Neuron (in vitro differentiated cells): Measurements from ENCODE around the gene LSM7.

Experiments used
- H2AFZ ChIP-seq: one replicate; pipeline ENCODE4 v1.6.1; 2013; ENCODE audit warnings: low read depth, mild to moderate bottlenecking, inconsistent platforms, low read length, moderate library complexity
- H3K27me3 ChIP-seq: one replicate; pipeline ENCODE4 v1.6.1; 2013; ENCODE audit warnings: low read length; ENCODE audit not compliant: insufficient read depth
- H3K36me3 ChIP-seq: one replicate; pipeline ENCODE4 v1.6.1; 2013; ENCODE audit warnings: low read length; ENCODE audit not compliant: insufficient read depth
- H3K4me1 ChIP-seq: one replicate; pipeline ENCODE4 v1.6.1; 2013; ENCODE audit warnings: low read length; ENCODE audit not compliant: insufficient read depth
- H3K4me3 ChIP-seq: 2 replicates; pipeline ENCODE4 v1.5.1; 2013; ENCODE audit warnings: mild to moderate bottlenecking, low read length, moderate library complexity
- H3K9me3 ChIP-seq: one replicate; pipeline ENCODE4 v1.6.1; 2013; ENCODE audit warnings: low read length

Gene LSM7

DNA sequence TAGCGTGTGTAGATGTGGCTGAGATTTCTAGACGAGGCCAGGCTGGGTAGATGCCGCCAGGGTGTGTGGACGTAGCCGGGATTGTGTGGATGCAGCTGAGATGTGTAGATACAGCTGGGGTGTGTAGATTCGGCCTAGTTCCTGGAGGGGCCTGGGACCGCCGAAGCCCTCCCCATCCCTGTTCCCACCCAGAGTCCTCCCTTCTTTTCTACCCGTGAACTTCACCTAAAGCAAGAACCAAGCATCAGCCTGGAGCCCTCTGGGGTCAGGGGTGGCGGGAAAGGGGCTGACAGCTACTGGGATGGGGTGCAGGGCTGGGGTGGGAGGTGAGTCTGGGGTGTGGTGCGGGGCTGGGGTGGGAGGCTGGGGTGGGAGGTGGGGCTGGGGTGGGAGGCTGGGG lies 32.4 kb upstream of the LSM7 start:
- Histone ChIP-seq H3K36me3 (no peaks in the 10 kb centered on the region), H3K27me3 (peaks cover 7% of the 10 kb centered on the region), H3K4me3 (no peak overlapping the region), H3K9me3 (no peaks in the 10 kb centered on the region), H3K4me1 (no peaks in the 10 kb centered on the region), H2AFZ (no peak overlapping the region)

DNA sequence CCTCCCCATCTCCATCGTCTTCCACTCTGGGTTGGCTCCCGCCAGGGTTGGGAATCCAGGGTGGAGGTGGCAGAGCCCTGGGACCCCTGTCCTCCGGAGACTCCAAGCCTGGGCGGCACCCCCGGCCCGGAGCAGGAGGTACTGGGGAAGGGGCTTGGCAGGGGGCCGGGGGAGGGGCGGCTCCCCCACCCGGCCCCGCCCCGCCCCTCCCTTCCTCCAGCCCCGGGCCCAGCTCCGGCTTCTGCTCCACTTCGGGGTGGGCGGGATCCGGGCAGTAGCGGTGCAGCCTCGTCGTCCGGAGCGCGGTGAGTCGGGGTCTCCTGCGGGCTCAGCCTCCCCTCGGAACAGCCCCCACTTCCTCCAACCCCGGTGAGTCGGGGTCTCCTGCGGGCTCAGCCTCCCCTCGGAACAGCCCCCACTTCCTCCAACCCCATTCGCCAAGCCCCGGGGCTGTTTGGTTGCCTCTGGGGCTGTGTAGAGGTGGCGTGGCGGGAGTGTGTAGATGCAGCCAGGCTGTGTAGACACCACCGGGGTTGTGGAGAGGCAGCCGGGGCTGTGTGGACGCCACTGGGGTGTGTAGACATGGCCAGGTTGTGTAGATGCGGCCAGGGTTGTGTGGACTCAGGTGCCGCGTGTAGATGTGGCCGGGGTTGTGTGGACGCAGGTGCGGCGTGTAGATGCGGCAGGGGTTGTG lies 31.8 kb upstream of the LSM7 start, which contains the start of gene TMPRSS9:
TMPRSS9 (plus strand) TSS at position 274 of the 694 bp plus-strand sequence. CDS start 29,521 bp downstream, outside the sequence.
- Histone ChIP-seq H3K36me3 (no peaks in the 10 kb centered on the region), H3K27me3 (peaks cover 7% of the 10 kb centered on the region), H3K9me3 (no peaks in the 10 kb centered on the region), H2AFZ (no peak within 1 kb of the TSS), H3K4me1 (no peaks in the 10 kb centered on the region), H3K4me3 (no peak within 1 kb of the TSS)

- H2AFZ ChIP-seq = no peak overlapping the region
- no peaks in the 10 kb centered on the region for H3K4me1 ChIP-seq
- no peaks in the 10 kb centered on the region for H3K9me3 ChIP-seq
- H3K27me3 ChIP-seq = peaks cover 7% of the 10 kb centered on the region
- peaks cover 6% of the 10 kb centered on the region for H3K36me3 ChIP-seq
- no peak overlapping the region for H3K4me3 ChIP-seq
Measured at GRCh38 chr19:2358548-2359173, 30.3 kb upstream of the LSM7 start.

GRCh38 chr19:2357279-2358206 lies 29.2 kb upstream of the LSM7 start:
- H3K36me3 ChIP-seq = peaks cover 10% of the 10 kb centered on the region
- H3K9me3 ChIP-seq = no peaks in the 10 kb centered on the region
- no peaks in the 10 kb centered on the region for H3K4me1 ChIP-seq
- no peak overlapping the region for H2AFZ ChIP-seq
- H3K27me3 ChIP-seq = peaks cover 7% of the 10 kb centered on the region
- H3K4me3 ChIP-seq = no peak overlapping the region

DNA sequence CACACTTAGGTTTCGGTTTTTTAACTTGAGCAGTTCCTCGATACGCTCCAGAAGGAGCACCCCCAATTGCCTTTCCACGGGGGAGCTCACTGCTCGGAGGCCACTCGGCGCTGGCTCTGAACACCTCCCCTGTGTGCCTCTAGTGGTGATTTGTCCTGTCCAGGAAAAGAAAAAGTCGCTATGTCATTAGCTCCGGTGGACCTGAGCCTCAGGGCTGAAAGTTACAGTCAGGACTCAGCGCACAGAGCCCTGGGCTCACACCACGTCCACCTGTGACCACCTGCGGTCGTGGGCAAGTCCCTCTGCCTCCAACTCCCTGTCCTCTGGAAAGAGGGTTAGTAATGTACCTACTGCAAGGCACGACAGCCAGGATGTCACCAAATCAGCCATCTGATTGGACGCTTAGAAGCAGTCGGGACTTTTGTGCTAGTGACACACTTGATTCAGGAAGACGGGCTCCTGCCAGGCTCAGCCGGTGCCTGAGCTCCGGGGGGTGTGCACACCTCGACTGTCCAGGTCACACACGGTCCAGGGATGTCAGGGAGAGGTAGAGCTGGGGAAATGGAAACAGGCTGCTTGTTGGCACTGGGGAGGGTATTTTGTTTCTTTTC lies 27.8 kb upstream of the LSM7 start:
- Histone ChIP-seq H3K4me1 (no peaks in the 10 kb centered on the region), H3K4me3 (no peak overlapping the region), H2AFZ (no peak overlapping the region), H3K27me3 (peaks cover 7% of the 10 kb centered on the region), H3K36me3 (peaks cover 10% of the 10 kb centered on the region), H3K9me3 (no peaks in the 10 kb centered on the region)

DNA sequence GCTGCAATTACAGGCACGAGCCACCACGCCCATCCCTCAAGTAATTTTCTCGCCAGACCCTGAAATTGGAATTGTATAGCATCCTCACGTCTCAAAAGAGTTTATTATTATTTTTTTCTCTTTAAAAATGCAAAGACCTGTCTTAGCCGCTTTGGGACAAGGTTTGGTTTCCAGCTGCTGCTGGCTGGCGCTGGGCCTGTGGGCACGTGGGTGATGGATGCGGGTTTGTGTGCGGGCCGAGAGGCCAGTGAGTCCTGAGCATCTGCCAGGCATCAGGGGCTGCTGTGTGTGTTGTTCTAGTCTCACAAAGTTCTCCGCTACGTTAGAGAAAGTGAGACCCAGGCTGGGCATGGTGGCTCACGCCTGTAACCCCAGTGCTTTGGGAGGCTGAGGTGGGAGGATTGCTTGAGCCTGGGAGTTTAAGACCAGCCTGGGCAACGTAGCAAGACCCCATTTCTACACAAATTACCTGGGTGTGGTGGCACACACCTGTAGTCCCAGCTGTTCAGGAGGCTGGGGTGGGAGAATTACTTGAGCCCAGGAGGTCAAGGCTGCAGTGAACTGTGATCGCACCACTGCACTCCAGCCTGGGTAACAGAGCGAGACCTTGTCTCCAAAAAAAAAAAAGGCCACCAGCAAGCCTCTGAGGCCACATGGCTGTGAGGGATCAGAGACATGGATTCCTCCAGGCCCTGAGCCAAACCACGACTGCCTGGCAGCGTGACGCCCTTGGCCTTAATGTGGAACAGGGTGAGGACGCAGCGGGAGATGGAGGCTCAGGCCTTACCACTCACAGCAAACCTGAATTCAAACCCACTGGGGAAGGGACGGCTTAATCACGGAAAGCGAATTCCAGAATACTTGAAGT lies 27.0 kb upstream of the LSM7 start:
- Histone ChIP-seq H3K4me1 (no peaks in the 10 kb centered on the region), H2AFZ (no peak overlapping the region), H3K4me3 (no peak overlapping the region), H3K36me3 (peaks cover 10% of the 10 kb centered on the region), H3K27me3 (peaks cover 3% of the 10 kb centered on the region), H3K9me3 (no peaks in the 10 kb centered on the region)

DNA sequence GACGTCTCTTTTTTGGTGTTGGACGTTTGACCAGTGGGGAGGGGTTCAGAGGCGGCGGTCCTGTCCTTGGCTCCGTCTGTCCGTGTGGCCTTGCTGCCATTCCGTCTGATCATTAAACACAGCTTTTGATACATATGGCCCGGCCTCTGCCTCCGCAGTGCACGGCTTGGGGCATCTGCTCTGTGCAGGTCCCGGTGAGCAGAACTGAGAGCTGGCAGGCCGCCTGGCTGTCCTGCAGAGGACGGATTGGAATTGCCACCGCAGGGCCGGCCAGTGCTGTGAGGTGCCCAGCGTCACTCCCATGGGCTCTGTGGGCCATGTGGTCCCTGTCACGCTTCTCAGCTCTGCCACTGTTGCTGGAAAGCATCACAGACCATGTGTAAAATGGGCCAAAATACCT lies 26.3 kb upstream of the LSM7 start:
- Histone ChIP-seq H3K4me1 (no peaks in the 10 kb centered on the region), H3K36me3 (peaks cover 15% of the 10 kb centered on the region), H3K9me3 (no peaks in the 10 kb centered on the region), H3K4me3 (no peak overlapping the region), H2AFZ (no peak overlapping the region), H3K27me3 (no peaks in the 10 kb centered on the region)

- Histone ChIP-seq H3K27me3 (no peaks in the 10 kb centered on the region), H3K4me3 (no peak overlapping the region), H2AFZ (no peak overlapping the region), H3K9me3 (no peaks in the 10 kb centered on the region), H3K4me1 (no peaks in the 10 kb centered on the region), H3K36me3 (peaks cover 17% of the 10 kb centered on the region)
Measured at GRCh38 chr19:2353887-2354592, 25.7 kb upstream of the LSM7 start.

DNA sequence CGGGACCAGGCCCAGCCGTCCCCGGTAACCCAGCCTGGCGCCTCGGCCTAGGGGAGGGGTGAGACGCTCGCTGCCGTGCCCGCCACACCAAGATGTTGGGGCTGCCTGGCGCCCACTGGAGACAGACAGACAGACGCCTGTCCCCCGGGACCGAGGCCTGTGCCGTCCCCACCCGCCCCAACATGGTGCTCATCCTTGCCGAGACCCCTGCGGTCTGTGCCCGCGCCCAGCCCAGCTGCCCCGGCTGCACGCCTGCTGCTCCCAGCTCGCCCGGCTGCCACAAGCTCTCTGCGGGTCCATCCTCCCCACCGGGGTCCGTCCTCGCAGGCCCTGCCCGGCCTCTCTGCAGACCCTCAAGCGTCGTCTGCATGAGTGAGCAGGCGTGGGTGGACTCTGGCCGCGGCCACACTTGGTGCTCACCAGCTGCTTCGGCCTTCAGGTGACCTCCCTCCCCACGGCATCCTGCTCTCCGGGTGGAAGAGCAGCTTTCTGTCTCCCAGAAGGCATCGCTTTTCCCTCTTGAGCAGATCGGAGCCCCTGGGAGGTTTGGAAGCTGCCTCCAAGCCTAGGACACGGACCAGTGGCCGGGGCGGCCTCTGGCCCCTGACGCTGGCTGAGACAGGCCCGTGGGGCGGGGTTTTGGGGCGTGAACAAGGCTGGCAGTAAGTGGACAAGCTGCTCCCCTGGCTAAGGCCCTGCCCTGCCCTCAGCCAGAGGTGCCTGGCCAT lies 24.9 kb upstream of the LSM7 start:
- Histone ChIP-seq H3K4me3 (no peak overlapping the region), H3K27me3 (no peaks in the 10 kb centered on the region), H3K4me1 (no peaks in the 10 kb centered on the region), H3K9me3 (no peaks in the 10 kb centered on the region), H2AFZ (no peak overlapping the region), H3K36me3 (peaks cover 21% of the 10 kb centered on the region)

DNA sequence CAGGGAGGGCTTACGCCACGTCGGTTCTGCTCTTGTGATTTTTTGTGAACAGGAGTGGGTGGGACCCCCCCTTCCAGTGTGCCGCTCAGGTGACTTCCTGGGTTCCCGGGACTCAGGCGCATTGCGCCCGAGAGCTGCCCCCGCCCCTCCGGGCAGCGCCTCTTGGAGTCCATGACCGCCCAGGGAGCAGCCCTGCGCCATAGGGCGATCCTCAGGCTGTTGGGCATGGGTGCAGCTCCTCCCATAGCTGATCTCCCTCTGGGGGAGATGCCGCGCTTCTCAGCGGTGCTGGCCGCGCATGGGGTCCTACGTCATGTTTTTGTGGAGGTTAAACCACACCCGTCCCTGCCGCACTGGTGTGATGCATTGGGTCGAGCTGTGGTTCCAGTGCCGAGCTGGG lies 23.7 kb upstream of the LSM7 start:
- H3K9me3 ChIP-seq = no peaks in the 10 kb centered on the region

DNA sequence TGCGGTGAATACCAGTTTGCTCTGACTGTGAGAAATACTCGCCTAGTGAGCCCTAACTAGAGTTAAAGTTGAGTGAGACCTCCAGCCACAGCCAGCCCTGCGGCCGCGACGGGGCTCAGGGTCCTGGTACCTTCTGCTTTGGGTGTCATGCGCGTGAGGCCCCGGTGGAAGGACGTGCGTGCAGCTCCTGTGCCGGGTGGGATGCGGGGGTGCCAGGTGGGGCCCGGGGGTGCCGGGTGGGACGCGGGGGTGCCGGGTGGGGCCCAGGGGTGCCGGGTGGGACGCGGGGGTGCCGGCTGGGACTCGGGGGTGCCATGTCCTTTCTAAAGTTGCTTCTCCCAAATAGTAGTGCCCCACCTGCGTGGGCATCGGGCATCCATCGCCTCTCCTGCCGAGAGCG lies 23.2 kb upstream of the LSM7 start:
- H3K9me3 ChIP-seq = no peaks in the 10 kb centered on the region
- H3K4me1 ChIP-seq = no peaks in the 10 kb centered on the region
- no peak overlapping the region for H3K4me3 ChIP-seq
- no peak overlapping the region for H2AFZ ChIP-seq
- no peaks in the 10 kb centered on the region for H3K27me3 ChIP-seq
- peaks cover 25% of the 10 kb centered on the region for H3K36me3 ChIP-seq

More for the DNA sequence above, 23.7 kb upstream of the LSM7 start:
- H3K36me3 ChIP-seq = peaks cover 21% of the 10 kb centered on the region
- H3K4me1 ChIP-seq = no peaks in the 10 kb centered on the region
- no peak overlapping the region for H3K4me3 ChIP-seq
- no peaks in the 10 kb centered on the region for H3K27me3 ChIP-seq
- H2AFZ ChIP-seq = no peak overlapping the region
